A549 (cell line): Measurements from ENCODE around the gene CD82. TPM values are rescaled to one million over a fixed set of nuclear protein-coding genes. Genes with fewer than 3 reads are reported as not detected.

Source experiments
- ATAC-seq, 2 experiments: fragments of 200-7000 bp in 1 of 2; fragments of >200 bp in 1 of 2; cut with Nextera tagmentation in 1 of 2; cut with Tn5 transposase in 1 of 2; 3 replicates each; pipeline versions ENCODE4 v1.8.0 to v1.9.1; 2018 to 2020; ENCODE audit warnings: mild to moderate bottlenecking in 1 of 2, moderate library complexity in 1 of 2
- CTCF ChIA-PET: fragments of 300-600 bp; sonication (Branson Sonifier 250); formaldehyde crosslinking; extraction: SDS; loops from one replicate; lab custom pipeline; 2021; ENCODE audit warnings: antibody characterized with exemption, inconsistent platforms; lab: Yijun Ruan, JAX
- POLR2A ChIA-PET: fragments of 350-600 bp; formaldehyde crosslinking; extraction: SDS; loops from one replicate; lab custom pipeline; 2021; ENCODE audit warnings: antibody characterized with exemption, inconsistent platforms; lab: Yijun Ruan, JAX
- DNase-seq, 2 experiments: peaks; one replicate each; pipeline versions ENCODE4 v3.0.0 to v3.0.0-alpha.2; 2011 to 2016; ENCODE audit warnings: low read depth in 1 of 2, low spot score in 1 of 2
- FAIRE-seq: peaks from 2 replicates; lab custom pipeline; 2011; peaks lifted over from hg19 to GRCh38; lab: Jason Lieb, UNC
- H3K27ac ChIP-seq, 2 experiments: fragments of >200 bp; sonication (Bioruptor Twin); formaldehyde crosslinking; 3 replicates each; pipeline ENCODE4 v1.5.1; 2016 to 2017
- H3K4me1 ChIP-seq: fragments of >200 bp; sonication (Bioruptor Twin); formaldehyde crosslinking; 3 replicates; pipeline ENCODE4 v1.6.1; 2016
- H3K4me2 ChIP-seq: fragments of >200 bp; sonication (Bioruptor Twin); formaldehyde crosslinking; 3 replicates; pipeline ENCODE4 v1.6.1; 2016
- H3K4me3 ChIP-seq: fragments of >200 bp; sonication (Bioruptor Twin); formaldehyde crosslinking; 3 replicates; pipeline ENCODE4 v1.5.1; 2016
- H3K9me3 ChIP-seq: fragments of >200 bp; sonication (Bioruptor Twin); formaldehyde crosslinking; 3 replicates; pipeline ENCODE4 v1.6.1; 2016
- BCL3 ChIP-seq: fragments of >200 bp; sonication (Bioruptor Twin); formaldehyde crosslinking; IDR thresholded peaks from 3 replicates; pipeline ENCODE4 v1.6.1; 2016
- BHLHE40 ChIP-seq: IDR thresholded peaks from 2 replicates; pipeline ENCODE4 v1.6.1; 2012; ENCODE audit warnings: low read depth, low read length, inconsistent platforms
- E2F6 ChIP-seq: IDR thresholded peaks from 2 replicates; pipeline ENCODE4 v1.6.1; 2012; ENCODE audit warnings: low read depth, borderline replicate concordance
- FOXS1 ChIP-seq: fragments of 250-450 bp; sonication (Bioruptor Pico); IDR thresholded peaks from 2 replicates; pipeline ENCODE4 v1.5.0; 2020; ENCODE audit warnings: mild to moderate bottlenecking, moderate library complexity
- HOXA7 ChIP-seq: fragments of 250-450 bp; sonication (Bioruptor Pico); IDR thresholded peaks from 2 replicates; pipeline ENCODE4 v1.5.0; 2020; ENCODE audit warnings: mild to moderate bottlenecking, moderate library complexity
- HOXB5 ChIP-seq: fragments of 250-450 bp; sonication (Bioruptor Pico); IDR thresholded peaks from 2 replicates; pipeline ENCODE4 v1.5.0; 2020; ENCODE audit warnings: mild to moderate bottlenecking, moderate library complexity
- JUNB ChIP-seq: fragments of >200 bp; sonication (Bioruptor Twin); formaldehyde crosslinking; IDR thresholded peaks from 2 replicates; pipeline ENCODE4 v1.6.1; 2016
- KDM1A ChIP-seq: fragments of 200-600 bp; sonication (generic); IDR thresholded peaks from 2 replicates; pipeline ENCODE4 v1.6.1; 2016; ENCODE audit warnings: low read depth, mild to moderate bottlenecking
- MAZ ChIP-seq: fragments of 150-350 bp; IDR thresholded peaks from 2 replicates; pipeline ENCODE4 v1.6.1; 2014; ENCODE audit warnings: antibody characterized with exemption, low read depth, low read length, borderline replicate concordance
- MYC ChIP-seq: IDR thresholded peaks from 2 replicates; pipeline ENCODE4 v1.6.1; 2012; ENCODE audit warnings: mild to moderate bottlenecking, inconsistent platforms, low read length, improper control_type of control experiment, borderline replicate concordance
- NFE2L2 ChIP-seq: fragments of 150-350 bp; conservative IDR thresholded peaks from 2 replicates; pipeline ENCODE4 v1.6.1; 2014; ENCODE audit warnings: low read length
- NPAS2 ChIP-seq: fragments of 250-450 bp; sonication (Bioruptor Pico); IDR thresholded peaks from 2 replicates; pipeline ENCODE4 v1.8.0; 2022; ENCODE audit warnings: mild to moderate bottlenecking, moderate library complexity, borderline replicate concordance
- PHF8 ChIP-seq: fragments of 200-600 bp; sonication (generic); IDR thresholded peaks from 2 replicates; pipeline ENCODE4 v1.6.1; 2016; ENCODE audit warnings: low read depth, mild to moderate bottlenecking, antibody characterized with exemption, moderate library complexity, borderline replicate concordance
- POLR2A ChIP-seq: IDR thresholded peaks from 2 replicates; pipeline ENCODE4 v1.6.1; 2012; ENCODE audit warnings: mild to moderate bottlenecking, low read length
- RAD21 ChIP-seq, 2 experiments: fragments of >200 bp in 1 of 2; sonication (Bioruptor Twin) in 1 of 2; formaldehyde crosslinking in 1 of 2; IDR thresholded peaks in 1 of 2; conservative IDR thresholded peaks in 1 of 2; 2 replicates in 1 of 2; 3 replicates in 1 of 2; pipeline ENCODE4 v1.6.1; 2012 to 2018; ENCODE audit warnings: inconsistent platforms in 1 of 2
- RCOR1 ChIP-seq: fragments of 150-350 bp; IDR thresholded peaks from 2 replicates; pipeline ENCODE4 v1.6.1; 2014; ENCODE audit warnings: antibody characterized with exemption, low read length, low read depth
- TP53 ChIP-seq: fragments of 250-450 bp; sonication (Bioruptor Pico); IDR thresholded peaks from 2 replicates; pipeline ENCODE4 v1.5.0; 2021; ENCODE audit warnings: mild to moderate bottlenecking, moderate library complexity
- ZFP36 ChIP-seq: fragments of 450-650 bp; IDR thresholded peaks from 2 replicates; pipeline ENCODE4 v1.6.1; 2014; ENCODE audit warnings: borderline replicate concordance; ENCODE audit not compliant: partially characterized antibody
- ZSCAN20 ChIP-seq: fragments of 250-450 bp; sonication (Bioruptor Pico); IDR thresholded peaks from 2 replicates; pipeline ENCODE4 v1.8.0; 2022; ENCODE audit warnings: mild to moderate bottlenecking, moderate library complexity
- WGBS: methylation state at CpG from one replicate; pipeline ENCODE4 v1.1.6; 2017; ENCODE audit errors: missing lambda C conversion rate; 5-methylcytosine and 5-hydroxymethylcytosine counted together
- polyA plus RNA-seq, 4 experiments: library from polyadenylated mRNA; depleted of rRNA in 3 of 4; stranded (reverse); fragments of >200 nt; fragmentation: RNase III in 1 of 4; extraction: RNeasy Plus Mini Kit Qiagen cat#74134 plus additional on column Dnase treatment in 1 of 4; gene quantifications; 2 replicates in 3 of 4; 3 replicates in 1 of 4; pipeline ENCODE4 v1.2.3, GENCODE V29; 2011 to 2017
- TF ChIP-seq, protein P1 (sequence below): fragments of 450-650 bp; IDR thresholded peaks from 2 replicates; pipeline ENCODE4 v1.6.1; 2014; ENCODE audit warnings: antibody characterized with exemption
- TF ChIP-seq, protein P2 (sequence below): fragments of 150-350 bp; IDR thresholded peaks from 2 replicates; pipeline ENCODE4 v1.6.1; 2014; ENCODE audit warnings: low read depth, mild to moderate bottlenecking, low read length

Gene CD82
- polyA plus RNA-seq, 2 of the 4 experiments (the other 2 are of a cell fraction) = 2.8 to 3.2 TPM

- ATAC-seq (no peak), FAIRE-seq (no peak), DNase-seq (no peak)
- H3K9me3 ChIP-seq = 0 out of 3 replicates have a peak, but pooled peaks cover 5% of the 10 kb centered on the region
- TF ChIP-seq MYC (no peak), POLR2A (no peak), MAZ (no peak), FOXS1 (no peak), BCL3 (no peak), BHLHE40 (no peak), TP53 (CRISPR knock-in tag) (no peak), HOXB5 (CRISPR knock-in tag) (no peak), HOXA7 (CRISPR knock-in tag) (no peak)
- TF ChIP-seq, protein P1, sequence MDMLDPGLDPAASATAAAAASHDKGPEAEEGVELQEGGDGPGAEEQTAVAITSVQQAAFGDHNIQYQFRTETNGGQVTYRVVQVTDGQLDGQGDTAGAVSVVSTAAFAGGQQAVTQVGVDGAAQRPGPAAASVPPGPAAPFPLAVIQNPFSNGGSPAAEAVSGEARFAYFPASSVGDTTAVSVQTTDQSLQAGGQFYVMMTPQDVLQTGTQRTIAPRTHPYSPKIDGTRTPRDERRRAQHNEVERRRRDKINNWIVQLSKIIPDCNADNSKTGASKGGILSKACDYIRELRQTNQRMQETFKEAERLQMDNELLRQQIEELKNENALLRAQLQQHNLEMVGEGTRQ = no peak
- no peak overlapping the region for H3K4me3 ChIP-seq
- ChIA-PET POLR2A (no interaction called here), CTCF (interaction anchor here (1.0 to 2.3 kb wide), 9 partner anchors 9 to 353 kb away, joined by 3 to 13 read pairs (median 4); no protein-coding TSS in a partner anchor)
- H3K27ac ChIP-seq = no peak overlapping the region
- H3K4me2 ChIP-seq = no peak overlapping the region
- H3K4me1 ChIP-seq = peaks cover 12% of the 10 kb centered on the region; the same call in 2 of the 3 replicates
- 58% methylated on average over 3 of the region's 3 CpGs for WGBS
Observed at GRCh38 chr11:44582641-44583352, 17.3 kb downstream of the CD82 start.

DNA sequence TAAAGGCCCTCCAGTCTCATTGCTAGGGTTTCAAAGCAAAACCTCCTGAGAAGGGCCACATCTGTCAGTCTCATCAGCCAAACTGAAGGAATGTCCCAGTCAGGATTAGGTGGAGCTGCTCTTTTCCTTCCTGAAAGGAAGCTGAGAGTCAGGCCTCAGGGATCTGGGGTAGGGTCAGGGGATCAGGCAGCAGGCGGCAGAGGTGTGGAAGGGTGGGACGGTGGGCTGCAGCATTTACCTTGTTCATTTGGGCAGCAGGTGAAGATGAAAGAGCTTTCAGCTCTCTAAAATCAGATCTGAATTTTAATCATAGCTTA, 17.8 kb downstream of the CD82 start:
- no peak for ATAC-seq
- Histone ChIP-seq H3K27ac (no peak overlapping the region), H3K4me2 (no peak overlapping the region), H3K9me3 (0 out of 3 replicates have a peak, but pooled peaks cover 5% of the 10 kb centered on the region), H3K4me1 (peaks cover 12% of the 10 kb centered on the region; the same call in 2 of the 3 replicates), H3K4me3 (no peak overlapping the region)
- no peak for DNase-seq
- ChIA-PET CTCF (interaction anchor here (1.0 to 2.0 kb wide), 9 partner anchors 8 to 353 kb away, joined by 3 to 13 read pairs (median 4); no protein-coding TSS in a partner anchor), POLR2A (no interaction called here)
- TF ChIP-seq, protein P2, sequence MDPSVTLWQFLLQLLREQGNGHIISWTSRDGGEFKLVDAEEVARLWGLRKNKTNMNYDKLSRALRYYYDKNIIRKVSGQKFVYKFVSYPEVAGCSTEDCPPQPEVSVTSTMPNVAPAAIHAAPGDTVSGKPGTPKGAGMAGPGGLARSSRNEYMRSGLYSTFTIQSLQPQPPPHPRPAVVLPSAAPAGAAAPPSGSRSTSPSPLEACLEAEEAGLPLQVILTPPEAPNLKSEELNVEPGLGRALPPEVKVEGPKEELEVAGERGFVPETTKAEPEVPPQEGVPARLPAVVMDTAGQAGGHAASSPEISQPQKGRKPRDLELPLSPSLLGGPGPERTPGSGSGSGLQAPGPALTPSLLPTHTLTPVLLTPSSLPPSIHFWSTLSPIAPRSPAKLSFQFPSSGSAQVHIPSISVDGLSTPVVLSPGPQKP = no peak
- TF ChIP-seq NFE2L2 = no peak
- no peak for TF ChIP-seq PHF8
- no peak for TF ChIP-seq RCOR1
- no peak for TF ChIP-seq KDM1A
- no peak for TF ChIP-seq ZFP36
- no peak for TF ChIP-seq E2F6
- no peak for TF ChIP-seq NPAS2 (CRISPR knock-in tag)
- no peak for TF ChIP-seq JUNB
- no peak for TF ChIP-seq RAD21 (conservative IDR thresholded peaks at IDR 0.05 in 1 of 2, IDR thresholded peaks at IDR 0.05 in 1 of 2)
- no peak for TF ChIP-seq ZSCAN20 (CRISPR knock-in tag)
- FAIRE-seq = no peak
- WGBS = 93% methylated on average over 2 of the region's 2 CpGs
